Osteoblast (primary cell): ENCODE measurements around the gene SLC38A1. TPM values are rescaled to one million over a fixed set of nuclear protein-coding genes. Genes with fewer than 3 reads are reported as not detected.

ENCODE experiments used
- DNase-seq: peaks from one replicate; pipeline ENCODE4 v3.0.0; 2011; ENCODE audit warnings: low spot score, mixed read lengths; ENCODE audit not compliant: insufficient read length; ENCODE audit errors: missing footprints
- H2AFZ ChIP-seq: 2 replicates; pipeline ENCODE4 v1.6.0; 2011; ENCODE audit warnings: mild to moderate bottlenecking, low read length
- H3K27ac ChIP-seq: 2 replicates; pipeline ENCODE4 v1.5.1; 2011; ENCODE audit warnings: mild to moderate bottlenecking, low read depth, low read length, moderate library complexity
- H3K27me3 ChIP-seq: 2 replicates; pipeline ENCODE4 v1.6.0; 2012; ENCODE audit warnings: mild to moderate bottlenecking, control low read depth, inconsistent platforms, low read length, moderate library complexity; ENCODE audit not compliant: insufficient read depth
- H3K36me3 ChIP-seq: 2 replicates; pipeline ENCODE4 v1.5.1; 2011; ENCODE audit warnings: mild to moderate bottlenecking, low read length, control low read depth, moderate library complexity; ENCODE audit not compliant: insufficient read depth
- H3K4me1 ChIP-seq: 2 replicates; pipeline ENCODE4 v1.5.1; 2011; ENCODE audit warnings: mild to moderate bottlenecking, low read length, control low read depth, moderate library complexity; ENCODE audit not compliant: insufficient read depth
- H3K4me2 ChIP-seq: 2 replicates; pipeline ENCODE4 v1.6.0; 2011; ENCODE audit warnings: mild to moderate bottlenecking, low read length; ENCODE audit not compliant: insufficient read depth
- H3K4me3 ChIP-seq: fragments of 200-600 bp; sonication (generic); 3 replicates; pipeline ENCODE4 v1.5.1; 2012; ENCODE audit warnings: mild to moderate bottlenecking, low read length, inconsistent platforms; ENCODE audit not compliant: insufficient read depth
- H3K79me2 ChIP-seq: 2 replicates; pipeline ENCODE4 v1.6.0; 2012; ENCODE audit warnings: mild to moderate bottlenecking, low read length, control low read depth, inconsistent platforms; ENCODE audit not compliant: insufficient read depth
- H3K9me3 ChIP-seq: 2 replicates; pipeline ENCODE4 v1.5.1; 2011; ENCODE audit warnings: low read depth, low read length, control low read depth
- H4K20me1 ChIP-seq: 2 replicates; pipeline ENCODE4 v1.6.0; 2012; ENCODE audit warnings: mild to moderate bottlenecking, low read length, control low read depth; ENCODE audit not compliant: insufficient read depth
- CTCF ChIP-seq: IDR thresholded peaks from 2 replicates; pipeline ENCODE4 v1.5.1; 2011; ENCODE audit warnings: mild to moderate bottlenecking, low read depth, low read length, moderate library complexity; ENCODE audit errors: extremely low read depth
- total RNA-seq: library from RNA; depleted of rRNA; stranded (reverse); fragments of >200 nt; gene quantifications from 2 replicates; pipeline ENCODE4 v1.2.3, GENCODE V29; 2012

Gene SLC38A1
- total RNA-seq, 1 donor = 29.7 TPM

- Histone ChIP-seq H4K20me1 (no peaks in the 10 kb centered on the region), H2AFZ (no peak overlapping the region), H3K36me3 (no peaks in the 10 kb centered on the region), H3K9me3 (no peaks in the 10 kb centered on the region), H3K27ac (no peak overlapping the region), H3K27me3 (no peaks in the 10 kb centered on the region), H3K79me2 (no peaks in the 10 kb centered on the region), H3K4me3 (no peak overlapping the region), H3K4me2 (no peak overlapping the region), H3K4me1 (peaks cover 3% of the 10 kb centered on the region)
- no peak for DNase-seq
- TF ChIP-seq CTCF = no peak
These were observed 108.5 kb downstream of the SLC38A1 start for GRCh38 chr12:46160101-46160980.

- Histone ChIP-seq H3K4me2 (no peak overlapping the region), H3K4me1 (peaks cover 3% of the 10 kb centered on the region), H3K79me2 (no peaks in the 10 kb centered on the region), H3K36me3 (no peaks in the 10 kb centered on the region), H3K9me3 (no peaks in the 10 kb centered on the region), H2AFZ (no peak overlapping the region), H3K4me3 (no peak overlapping the region), H3K27ac (no peak overlapping the region), H3K27me3 (no peaks in the 10 kb centered on the region), H4K20me1 (no peaks in the 10 kb centered on the region)
- no peak for TF ChIP-seq CTCF
- DNase-seq = no peak
These were observed 109.4 kb downstream of the SLC38A1 start for GRCh38 chr12:46159309-46159901.

- no peaks in the 10 kb centered on the region for H3K27me3 ChIP-seq
- no peak overlapping the region for H3K4me3 ChIP-seq
- no peaks in the 10 kb centered on the region for H3K36me3 ChIP-seq
- H3K79me2 ChIP-seq = no peaks in the 10 kb centered on the region
- H3K4me1 ChIP-seq = peaks cover 5% of the 10 kb centered on the region
- H2AFZ ChIP-seq = no peak overlapping the region
- no peak for TF ChIP-seq CTCF
- no peak overlapping the region for H3K4me2 ChIP-seq
- H4K20me1 ChIP-seq = no peaks in the 10 kb centered on the region
- no peak overlapping the region for H3K27ac ChIP-seq
- H3K9me3 ChIP-seq = no peaks in the 10 kb centered on the region
- DNase-seq = peak; percentile 2
These were observed 110.3 kb downstream of the SLC38A1 start for GRCh38 chr12:46158501-46158900.
